ENCODE measurements around the gene DIP2B. TPM values are rescaled to one million over a fixed set of nuclear protein-coding genes. Genes with fewer than 3 reads are reported as not detected.

The DIP2B gene
- polyA plus RNA-seq, 10 donors: 14.4 to 26.2 (median 18.3) TPM

Other genes with a start within 250 kb of the DIP2B start
- gene LIMA1, start 221.5 kb upstream of the DIP2B start, polyA plus RNA-seq (ENCODE audit: insufficient read length in 10 of 10): 100 to 1,000 TPM in 7 of 10 donors, 10 to 100 TPM in 3; 85.3 to 150 (median 115) TPM
- under 1 TPM; 0.09 to 0.79 (median 0.43) TPM for gene FAM186A, start 108.4 kb upstream of the DIP2B start, polyA plus RNA-seq (ENCODE audit: insufficient read length in 10 of 10)
- gene LARP4, start 104.1 kb upstream of the DIP2B start, polyA plus RNA-seq (ENCODE audit: insufficient read length in 10 of 10): 10 to 100 TPM; 19.0 to 31.5 (median 25.8) TPM

Measured in muscle of back (tissue), 10 donors.